GM18526 (cell line): ENCODE results near the gene MOB3B.

ENCODE experiments used
- POLR2A ChIP-seq: IDR thresholded peaks from 3 replicates; pipeline ENCODE4 v1.6.1; 2011; ENCODE audit not compliant: insufficient read length; ENCODE audit errors: extremely low read depth

The MOB3B gene

GRCh38 chr9:27387722-27388121 is 141.9 kb downstream of the MOB3B start:
- no peak for TF ChIP-seq POLR2A

GRCh38 chr9:27386571-27387091 is 143.0 kb downstream of the MOB3B start:
- no peak for TF ChIP-seq POLR2A

GRCh38 chr9:27385606-27386322 is 143.8 kb downstream of the MOB3B start:
- no peak for TF ChIP-seq POLR2A

- no peak for TF ChIP-seq POLR2A
Observed at GRCh38 chr9:27384262-27385014, 145.2 kb downstream of the MOB3B start.

GRCh38 chr9:27383524-27383923 is 146.1 kb downstream of the MOB3B start:
- TF ChIP-seq POLR2A: no peak

GRCh38 chr9:27382975-27383374 is 146.6 kb downstream of the MOB3B start:
- TF ChIP-seq POLR2A: no peak

- TF ChIP-seq POLR2A: no peak
Observed at GRCh38 chr9:27382308-27382707, 147.3 kb downstream of the MOB3B start.

GRCh38 chr9:27379311-27380251 is 150.0 kb downstream of the MOB3B start:
- no peak for TF ChIP-seq POLR2A

- no peak for TF ChIP-seq POLR2A
Observed at GRCh38 chr9:27377811-27378456, 151.7 kb downstream of the MOB3B start.

GRCh38 chr9:27377147-27377807 is 152.3 kb downstream of the MOB3B start:
- no peak for TF ChIP-seq POLR2A

GRCh38 chr9:27373851-27374250 is 155.8 kb downstream of the MOB3B start:
- no peak for TF ChIP-seq POLR2A

GRCh38 chr9:27372615-27373014 is 157.0 kb downstream of the MOB3B start:
- TF ChIP-seq POLR2A: no peak

- TF ChIP-seq POLR2A: no peak
Observed at GRCh38 chr9:27371382-27371781, 158.2 kb downstream of the MOB3B start.

- no peak for TF ChIP-seq POLR2A
Observed at GRCh38 chr9:27369591-27369990, 160.0 kb downstream of the MOB3B start.
